Hematopoietic multipotent progenitor cell treated with erythropoietin and hydrocortisone succinate and interleukin-3 and kit ligand, for 6 days (in vitro differentiated cells): Measurements from ENCODE around the gene AVL9.
"Not testable (repeated sequence)": the region's sequence is repeated elsewhere in the genome, so short reads cannot be mapped to it uniquely, and the experiment has no call there.

ENCODE experiments used
- DNase-seq: peaks from one replicate; pipeline ENCODE4 v3.0.0-alpha.2; 2015

The AVL9 gene

DNA sequence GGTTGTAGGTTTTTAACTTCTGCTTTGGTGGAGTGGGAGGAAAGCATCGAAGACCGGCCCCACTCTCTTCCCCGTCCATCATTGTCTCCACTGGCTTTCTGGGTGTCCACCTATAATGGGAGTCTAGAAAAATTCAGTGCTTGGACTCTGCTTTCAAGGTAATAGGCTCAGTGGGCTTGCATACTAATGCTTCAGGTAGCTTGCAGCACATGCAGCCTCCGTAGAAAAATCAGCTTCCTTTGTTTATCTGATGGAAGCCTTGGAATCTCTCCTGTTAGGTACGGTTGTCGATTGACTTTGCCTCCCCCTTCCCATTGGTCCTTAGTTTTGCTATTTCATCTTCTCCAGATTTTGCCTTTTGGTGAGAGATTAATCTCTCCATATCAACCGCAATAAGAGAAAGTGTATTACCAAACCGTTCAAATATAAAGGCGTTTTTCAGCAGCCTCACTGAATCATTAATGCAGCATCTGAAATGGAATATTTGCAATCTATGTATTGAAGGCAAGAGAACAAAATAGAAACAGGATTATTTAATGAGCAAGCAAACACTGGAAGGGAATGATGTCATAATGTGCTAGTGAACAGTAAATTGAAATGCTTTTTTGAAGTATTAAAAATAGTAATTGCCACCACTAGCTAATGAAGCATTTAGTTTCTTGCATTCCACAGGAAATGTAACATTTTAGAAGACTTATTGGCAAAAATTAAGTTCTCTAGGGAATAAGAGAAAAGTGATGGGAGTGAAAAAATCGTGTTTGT, 944 bp downstream of the AVL9 start:
- DNase-seq: peak; percentile 52

DNA sequence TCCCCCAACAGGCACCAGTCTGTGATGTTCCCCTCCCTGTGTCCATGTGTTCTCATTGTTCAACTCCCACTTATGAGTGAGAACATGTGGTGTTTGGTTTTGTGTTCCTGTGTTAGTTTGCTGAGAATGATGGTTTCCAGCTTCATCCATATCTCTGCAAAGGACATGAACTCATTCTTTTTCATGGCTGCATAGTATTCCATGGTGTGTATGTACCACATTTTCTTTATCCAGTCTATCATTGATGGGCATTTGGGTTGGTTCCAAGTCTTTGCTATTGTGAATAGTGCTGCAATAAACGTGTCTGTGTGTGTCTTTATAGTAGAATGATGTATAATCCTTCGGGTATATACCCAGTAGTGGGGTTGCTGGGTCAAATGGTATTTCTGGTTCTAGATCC, 4.5 kb downstream of the AVL9 start:
- not testable (repeated sequence) for DNase-seq

DNA sequence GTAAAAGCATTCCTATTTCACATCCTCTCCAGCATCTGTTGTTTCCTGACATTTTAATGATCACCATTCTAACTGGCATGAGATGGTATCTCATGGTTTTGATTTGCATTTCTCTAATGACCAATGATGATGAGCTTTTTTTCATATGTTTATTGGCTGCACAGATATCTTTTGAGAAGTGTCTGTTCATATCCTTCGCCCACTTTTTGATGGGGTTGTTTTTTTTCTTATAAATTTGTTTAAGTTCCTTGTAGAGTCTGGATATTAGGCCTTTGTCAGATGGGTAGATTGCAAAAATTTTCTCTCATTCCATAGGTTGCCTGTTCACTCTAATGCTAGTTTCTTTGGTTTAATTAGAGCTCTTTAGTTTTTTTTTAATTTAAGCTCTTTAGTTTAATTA, 4.9 kb downstream of the AVL9 start:
- DNase-seq: not testable (repeated sequence)

DNA sequence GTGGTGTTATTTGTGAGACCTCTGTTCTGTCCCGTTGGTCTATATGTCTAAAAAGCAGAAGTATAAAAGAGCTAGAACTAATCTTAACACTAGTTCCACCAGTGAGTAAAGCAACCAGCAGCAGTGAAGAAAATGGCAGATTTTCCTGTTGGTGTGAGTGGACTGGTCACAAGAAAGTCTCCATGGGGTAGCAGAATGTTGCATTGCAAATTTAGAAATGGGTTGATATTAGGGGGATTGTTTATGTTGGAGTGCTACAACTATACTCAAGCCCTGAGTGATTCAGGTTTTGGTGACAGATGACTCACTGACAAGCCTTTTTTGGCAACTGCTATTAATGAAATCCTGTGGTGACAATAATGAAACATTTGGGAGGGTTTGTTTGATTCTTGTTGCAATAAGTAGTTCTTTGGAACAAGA, 5.6 kb downstream of the AVL9 start:
- DNase-seq: peak; percentile 64

DNA sequence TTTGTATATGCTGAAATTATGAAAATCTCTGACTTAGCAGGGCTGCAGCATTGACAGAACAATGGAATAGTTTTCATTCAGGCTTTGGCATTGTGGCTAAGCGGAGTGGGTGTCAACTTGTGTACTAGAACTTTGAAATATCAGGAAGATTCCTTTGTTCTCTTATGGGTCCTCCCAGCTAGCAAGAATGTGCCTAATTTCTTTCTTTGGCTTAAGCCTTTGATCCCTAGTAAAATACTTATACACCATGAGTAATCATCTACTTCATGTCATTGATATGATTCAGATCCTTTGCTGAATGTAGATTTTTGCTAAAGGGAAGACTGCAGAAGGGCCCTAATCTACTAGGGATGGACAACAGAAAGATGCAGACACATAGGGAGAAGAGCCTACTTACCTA, 6.2 kb downstream of the AVL9 start:
- DNase-seq: no peak

DNA sequence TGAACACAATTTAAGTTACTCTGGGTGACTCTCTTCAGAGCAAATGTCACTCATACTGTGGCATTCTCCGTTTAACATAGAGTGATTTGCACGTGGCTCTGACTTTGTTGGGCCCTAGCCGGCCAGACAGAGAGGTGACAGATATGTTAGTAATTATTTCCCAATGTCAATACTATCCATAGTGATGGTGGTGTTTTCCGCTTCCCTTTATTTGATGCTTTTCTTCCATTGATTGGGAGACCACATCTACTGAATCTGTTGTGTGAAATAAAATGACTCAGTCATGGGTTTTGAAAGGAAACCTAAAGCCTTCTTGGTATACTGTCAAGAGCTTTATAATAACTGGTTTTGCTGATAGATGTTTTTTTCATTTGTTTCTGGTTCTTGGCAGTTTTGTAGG, 7.4 kb downstream of the AVL9 start:
- DNase-seq: no peak

DNA sequence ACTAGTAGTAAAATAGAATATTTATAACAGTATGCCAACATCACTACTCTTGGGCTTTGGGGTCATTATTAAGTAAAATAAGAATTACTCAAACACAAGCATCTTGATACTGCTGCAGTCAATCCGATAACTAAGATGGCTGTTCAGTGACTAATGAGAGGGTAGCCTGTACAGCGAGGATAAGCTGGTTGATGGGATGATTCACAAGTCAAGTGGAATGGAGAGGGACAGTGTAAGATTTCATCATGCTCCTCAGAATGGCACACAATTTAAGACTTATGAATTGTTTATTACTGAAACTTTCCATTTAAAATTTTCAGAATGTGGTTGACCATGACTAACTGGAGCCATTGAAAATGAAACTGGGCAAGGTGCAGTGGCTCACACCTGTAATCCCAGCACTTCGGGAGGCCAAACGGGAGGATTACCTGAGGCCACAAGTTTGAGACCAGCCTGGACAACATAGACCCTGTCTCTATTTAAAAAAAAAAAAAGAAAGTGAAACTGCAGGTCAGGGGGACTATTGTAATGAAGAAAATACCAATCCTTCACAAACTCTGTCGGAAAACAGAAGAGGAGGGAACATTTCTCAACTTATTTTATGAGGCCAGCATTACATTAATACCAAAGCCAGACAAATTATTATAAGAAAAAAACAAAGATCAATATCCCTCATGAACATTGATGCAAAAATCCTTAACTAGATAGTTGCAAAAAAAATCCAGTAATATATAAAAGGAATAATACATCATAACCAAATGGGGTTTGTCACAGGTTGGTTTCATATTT, 11.2 kb downstream of the AVL9 start:
- DNase-seq: peak; percentile 48

DNA sequence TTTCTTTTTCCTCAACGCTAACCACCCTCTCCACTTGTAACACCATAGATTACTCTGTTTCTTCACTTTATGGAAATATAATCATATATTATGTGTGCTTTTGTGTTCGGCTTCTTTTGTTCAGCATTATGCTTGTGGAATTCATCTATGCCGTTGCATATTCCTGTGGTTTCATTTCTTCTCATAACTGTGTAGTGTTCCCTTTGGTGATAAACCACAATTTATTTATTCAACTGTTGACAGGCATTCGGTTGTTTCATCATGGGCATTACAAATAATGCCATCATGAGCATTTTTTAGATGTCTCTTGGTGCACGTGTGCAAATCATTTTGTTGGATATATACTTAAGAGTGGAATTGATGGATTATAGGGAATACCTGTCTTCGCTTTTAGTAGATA, 12.1 kb downstream of the AVL9 start:
- DNase-seq: no peak

DNA sequence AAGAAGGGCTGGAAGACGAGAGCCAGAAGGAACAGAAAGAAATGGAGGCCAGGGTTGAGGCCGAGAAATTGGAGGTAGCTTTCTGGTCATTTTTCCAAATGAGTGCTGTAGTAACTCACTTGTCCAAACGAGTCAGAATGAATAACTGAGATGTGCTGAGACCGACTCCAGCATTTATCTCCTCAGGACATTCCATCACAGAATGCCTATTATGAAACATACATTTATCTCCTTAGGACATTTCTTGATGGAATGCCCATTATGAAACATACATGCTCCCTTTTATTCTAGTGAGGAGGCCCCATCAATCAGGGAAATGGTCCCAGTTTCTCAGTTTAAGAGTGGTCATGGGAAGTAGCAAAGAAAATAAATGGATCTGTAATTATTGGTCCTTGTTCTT, 16.5 kb downstream of the AVL9 start:
- no peak for DNase-seq

DNA sequence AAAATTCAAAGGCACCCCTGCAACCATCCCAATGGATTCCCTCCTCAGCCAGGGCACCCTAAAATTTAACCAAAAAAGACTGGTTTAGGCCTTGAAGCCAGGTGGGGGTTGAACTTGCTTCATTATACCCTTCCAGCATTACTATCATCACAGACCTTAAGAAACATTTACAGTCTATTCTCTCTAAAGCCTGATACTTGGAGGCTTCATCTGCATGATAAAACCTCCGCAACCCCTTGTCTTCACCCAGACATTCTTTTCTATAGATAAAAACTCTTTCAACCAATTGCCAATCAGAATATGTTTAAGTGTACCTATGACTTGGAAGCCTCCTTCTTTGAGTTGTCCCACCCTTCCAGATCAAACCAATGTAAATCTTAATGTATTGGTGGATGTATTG, 17.9 kb downstream of the AVL9 start:
- DNase-seq: no peak

DNA sequence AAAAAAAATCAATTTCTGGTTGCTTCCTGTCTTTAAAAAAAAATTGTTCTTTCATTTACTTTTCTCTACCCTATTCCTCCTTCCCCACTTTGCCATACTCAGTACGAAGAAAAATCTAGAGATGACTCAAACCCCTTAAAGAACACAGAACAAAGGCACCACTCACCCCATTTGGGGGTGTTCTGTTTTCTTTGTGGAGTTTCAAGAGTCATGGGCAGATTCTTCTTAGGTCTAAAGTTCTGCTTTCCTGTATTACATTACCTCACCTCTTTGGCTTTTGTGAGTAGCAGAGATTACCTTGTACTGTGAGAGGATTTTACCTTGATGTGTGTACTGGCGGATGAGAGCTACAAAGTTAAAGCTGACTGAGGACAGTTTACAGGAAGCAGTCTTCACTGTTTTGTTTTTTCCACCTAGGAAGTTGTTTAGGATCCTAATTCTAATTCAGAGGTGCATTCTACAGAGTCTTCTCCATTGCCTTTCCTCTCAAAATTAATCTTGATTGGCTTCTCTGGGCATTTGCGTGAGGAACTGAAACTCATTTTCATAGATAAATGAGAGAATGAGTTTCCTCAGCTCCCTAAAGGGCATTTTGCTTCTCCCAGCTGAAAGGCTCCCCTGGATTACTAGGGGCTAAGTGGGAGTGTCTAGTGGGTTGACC, 20.7 kb downstream of the AVL9 start:
- DNase-seq: no peak

DNA sequence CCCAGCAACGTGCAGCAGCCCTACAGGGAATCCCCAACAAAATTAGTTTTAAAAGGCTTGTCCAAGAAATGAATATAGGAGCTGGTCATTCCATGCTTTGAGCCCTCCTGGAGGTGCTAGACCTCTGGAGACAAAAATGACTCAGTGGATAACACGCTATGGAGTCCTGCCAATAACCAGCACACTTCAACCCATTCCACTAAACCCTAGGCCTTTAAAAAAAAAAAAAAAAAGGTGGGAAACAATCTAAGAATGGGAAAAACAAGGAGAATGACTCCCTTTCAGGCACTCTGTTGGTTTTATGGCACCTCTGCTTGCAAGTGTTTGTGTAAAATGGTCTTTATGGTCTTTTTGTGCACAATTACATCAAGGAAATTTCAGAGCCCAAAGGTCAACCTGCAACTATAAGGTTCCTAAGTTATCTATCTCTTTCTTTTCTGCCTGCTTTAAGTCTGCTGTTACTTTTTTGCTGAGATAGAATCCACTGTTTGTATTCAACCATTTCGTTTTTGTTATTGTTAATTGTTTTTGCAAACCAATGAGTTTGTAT, 21.3 kb downstream of the AVL9 start:
- DNase-seq: no peak

DNA sequence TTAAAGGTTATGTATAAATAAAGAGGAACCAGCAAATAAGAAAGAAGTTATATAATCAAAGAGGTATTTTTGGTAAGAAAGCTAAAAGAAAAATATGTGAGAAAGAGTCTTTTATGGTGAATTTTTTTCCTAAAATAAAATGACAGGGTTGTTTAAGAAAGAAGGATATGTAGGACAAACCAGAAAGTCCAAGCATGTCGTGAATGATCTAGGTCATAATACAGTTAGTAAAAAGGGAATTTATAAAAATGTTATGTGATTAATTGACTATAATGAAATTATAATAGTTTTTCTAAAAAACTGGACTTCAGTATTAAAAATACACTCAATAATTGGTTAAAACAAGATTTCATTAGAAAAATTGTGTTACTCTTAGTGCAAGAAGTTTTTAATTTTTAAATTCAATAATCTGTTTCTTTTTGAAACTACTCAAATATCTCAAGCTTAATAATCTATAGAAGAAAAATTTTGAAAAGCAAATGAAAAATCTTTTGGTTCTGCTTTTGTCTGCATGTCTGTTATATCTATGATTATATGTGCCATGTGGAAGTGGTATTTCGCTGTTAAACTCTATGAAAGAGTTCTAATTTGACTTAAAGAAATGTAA, 23.3 kb downstream of the AVL9 start:
- DNase-seq: peak; percentile 77

DNA sequence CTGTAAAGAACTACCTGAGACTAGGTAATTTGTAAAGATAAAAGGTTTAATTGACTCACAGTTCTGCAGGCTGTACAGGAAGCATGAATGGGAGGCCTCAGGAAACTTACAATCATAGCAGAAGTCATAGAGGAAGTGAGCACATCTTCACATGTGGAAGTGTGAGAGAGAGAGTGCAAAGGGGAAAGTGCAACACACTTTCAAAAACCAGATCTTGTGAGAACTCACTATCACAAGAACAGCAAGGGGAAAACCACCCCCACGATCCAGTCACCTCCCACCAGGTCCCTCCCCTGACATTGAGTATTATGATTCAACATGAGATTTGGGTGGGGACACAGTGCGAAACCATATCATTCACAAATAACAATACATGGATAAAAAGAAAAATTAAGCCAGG, 24.5 kb downstream of the AVL9 start:
- no peak for DNase-seq

DNA sequence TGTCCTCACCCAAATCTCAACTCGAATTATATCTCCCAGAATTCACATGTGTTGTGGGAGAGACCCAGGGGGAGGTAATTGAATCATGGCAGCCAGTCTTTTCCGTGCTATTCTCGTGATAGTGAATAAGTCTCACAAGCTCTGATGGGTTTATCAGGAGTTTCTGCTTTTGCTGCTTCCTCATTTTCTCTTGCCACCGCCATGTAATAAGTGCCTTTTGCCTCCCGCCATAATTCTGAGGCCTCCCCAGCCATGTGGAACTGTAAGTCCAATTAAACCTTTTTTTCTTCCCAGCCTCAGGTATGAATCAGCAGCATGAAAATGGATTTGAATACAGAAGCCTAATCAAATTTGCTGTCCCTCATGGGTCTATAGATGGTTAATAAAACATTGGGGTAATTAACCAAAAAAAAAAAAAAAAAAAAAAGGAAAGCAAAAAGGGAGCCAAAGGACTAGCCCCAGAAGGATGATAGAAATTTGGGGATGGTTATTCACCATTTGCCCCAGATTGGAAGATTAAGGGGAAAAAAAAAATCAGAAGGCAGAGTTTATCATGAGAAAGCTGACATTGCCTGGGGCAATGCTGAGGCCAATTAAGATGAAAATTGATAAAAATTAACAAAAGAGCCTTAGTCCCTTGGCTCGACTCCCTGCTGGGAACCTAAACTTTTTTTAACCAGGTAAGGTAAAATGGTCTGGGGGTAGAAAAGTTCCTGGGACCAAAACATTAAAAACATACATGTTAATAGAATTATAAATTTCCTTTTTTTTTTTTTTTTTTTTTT, 27.6 kb downstream of the AVL9 start:
- no peak for DNase-seq

DNA sequence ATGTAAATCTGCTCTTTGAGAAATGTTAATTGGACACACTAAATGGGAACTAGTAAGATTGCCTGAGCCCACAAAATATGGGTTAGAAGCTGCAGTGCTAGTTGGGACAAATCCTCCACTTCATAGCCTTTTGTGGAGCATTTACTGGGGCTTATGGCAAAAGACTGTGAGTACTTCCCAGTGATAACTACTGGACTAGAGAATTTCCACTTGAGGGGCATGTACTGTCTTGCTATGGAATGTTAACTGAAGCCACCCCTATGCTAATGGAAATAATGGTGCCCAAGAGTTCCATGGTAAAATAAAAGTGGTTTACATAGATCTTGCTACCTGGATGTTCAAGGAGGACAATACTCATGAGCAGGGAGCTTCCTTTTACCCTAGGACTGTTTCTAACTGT, 29.3 kb downstream of the AVL9 start:
- DNase-seq: no peak

DNA sequence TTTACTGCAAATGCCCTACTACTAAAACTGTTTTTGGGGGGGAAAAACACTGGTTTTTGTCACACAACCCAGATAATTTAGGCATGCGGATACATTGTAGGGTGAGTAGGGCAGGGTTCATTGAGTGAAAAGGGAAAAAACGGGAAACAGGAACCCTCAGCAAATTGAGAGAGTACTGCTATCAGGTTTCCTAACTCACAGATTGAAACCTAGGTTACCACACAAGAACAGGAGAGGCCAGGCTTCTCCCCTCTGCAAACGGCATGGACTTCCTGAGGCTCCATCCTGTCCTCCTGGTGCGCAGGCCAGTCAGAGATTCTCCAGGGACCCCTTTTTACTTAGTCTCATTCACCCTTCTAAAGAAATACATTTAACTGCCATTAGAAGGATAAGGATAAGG, 30.6 kb downstream of the AVL9 start:
- DNase-seq: no peak

DNA sequence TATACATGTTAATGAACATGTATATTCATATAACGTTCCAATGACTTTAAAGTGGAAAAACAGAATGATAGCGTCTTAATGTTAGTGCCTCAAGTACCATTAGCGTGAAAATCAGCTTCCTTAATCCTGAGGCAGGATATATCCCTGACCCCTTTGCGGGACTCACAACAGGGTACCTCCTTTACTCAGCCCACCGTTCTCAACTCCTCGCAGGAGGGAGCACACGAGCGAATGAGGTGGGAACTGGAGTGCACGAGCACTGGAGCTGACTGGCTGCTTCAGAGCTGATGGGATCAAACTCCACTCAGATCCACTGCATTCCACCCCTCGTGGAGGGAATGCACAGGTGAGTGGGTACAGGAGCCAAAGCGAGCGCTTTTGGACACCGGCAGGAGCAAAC, 36.1 kb downstream of the AVL9 start:
- no peak for DNase-seq

DNA sequence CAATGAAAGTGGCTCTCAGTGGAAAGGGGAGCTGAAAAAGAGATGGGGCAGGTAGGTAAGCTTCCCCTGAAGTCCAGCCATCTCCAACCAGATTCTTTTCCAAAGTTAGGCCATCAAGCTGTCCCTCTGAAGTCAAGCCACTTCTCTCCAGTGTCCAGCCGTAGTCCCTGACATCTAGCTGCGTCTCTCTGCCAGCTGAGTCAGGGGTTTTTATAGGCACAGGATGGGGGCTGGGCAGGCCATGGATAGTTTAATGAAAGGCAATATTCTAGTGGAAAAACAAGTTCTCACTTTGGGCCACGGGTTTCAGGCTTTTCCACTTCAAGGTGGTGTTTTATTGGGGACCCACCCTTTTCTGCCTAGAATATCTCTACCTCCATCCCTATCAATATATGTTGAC, 36.8 kb downstream of the AVL9 start:
- no peak for DNase-seq

DNA sequence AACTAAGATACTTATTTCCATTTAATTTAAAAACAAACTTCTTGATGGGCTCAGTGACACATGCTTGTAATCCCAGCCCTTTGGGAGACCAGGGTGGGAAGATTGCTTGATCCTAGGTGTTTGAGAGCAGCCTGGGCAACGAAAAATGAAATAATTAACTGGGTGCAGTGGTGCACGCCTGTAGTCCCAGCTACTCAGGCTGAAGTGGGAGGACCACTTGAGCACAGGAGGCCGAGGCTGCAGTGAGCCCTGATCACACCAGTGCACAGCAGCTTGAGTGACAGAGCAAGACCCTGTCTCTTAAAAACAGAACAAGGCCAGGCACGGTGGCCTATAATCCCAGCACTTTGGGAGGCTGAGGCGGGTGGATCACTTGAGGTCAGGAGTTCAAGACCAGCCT, 37.4 kb downstream of the AVL9 start:
- DNase-seq: no peak

DNA sequence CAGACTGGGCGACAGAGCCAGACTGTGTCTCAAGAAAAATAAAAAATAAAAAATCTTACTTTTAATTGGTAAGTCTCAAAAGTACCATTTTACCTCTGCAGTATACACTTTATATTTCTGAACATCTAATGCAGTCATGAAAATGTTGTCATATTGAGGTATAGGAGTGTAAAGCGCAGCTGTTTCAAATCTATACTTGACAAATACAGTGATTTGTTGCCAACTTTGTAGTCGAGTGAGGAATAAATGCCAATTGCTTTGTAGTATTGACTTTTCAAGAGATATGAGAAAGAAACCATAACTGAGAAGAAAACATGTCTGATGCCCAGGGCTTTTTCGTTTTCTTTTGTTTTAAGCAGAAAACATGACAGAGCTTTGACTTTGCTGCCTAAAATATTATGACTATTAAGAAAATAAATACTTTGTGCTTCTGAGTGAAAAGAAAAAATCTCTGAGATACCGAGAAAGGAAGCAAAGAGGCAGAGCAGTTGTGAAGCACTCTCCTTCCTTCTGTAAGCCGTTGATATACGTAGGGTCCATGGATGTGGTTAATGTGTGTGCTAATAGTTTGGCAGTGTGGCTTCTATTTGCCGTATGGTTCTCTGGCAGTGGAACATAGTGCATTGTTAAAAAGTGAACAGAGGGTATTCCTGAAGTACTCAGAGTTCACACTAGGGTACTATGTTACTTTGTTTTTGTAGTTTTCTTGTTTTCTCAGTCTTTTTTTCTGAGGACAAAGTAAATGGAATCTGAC, 38.2 kb downstream of the AVL9 start:
- DNase-seq: peak; percentile 66
